HG03378 (cell line): ENCODE measurements around the gene SLC22A15.
A peak's percentile ranks its signal among the peaks of the same experiment; 100 is the strongest.

ENCODE experiments used
- ATAC-seq: cut with Tn5 transposase; IDR thresholded peaks from one replicate; pipeline ENCODE4 v1.9.1; 2021; ENCODE audit warnings: mild to moderate bottlenecking, moderate library complexity; ENCODE audit not compliant: unreplicated experiment

The SLC22A15 gene

GRCh38 chr1:116099379-116099778, 123.1 kb downstream of the SLC22A15 start:
- no peak for ATAC-seq

- ATAC-seq, result no peak
Observed at GRCh38 chr1:116099919-116100318, 123.6 kb downstream of the SLC22A15 start.

DNA sequence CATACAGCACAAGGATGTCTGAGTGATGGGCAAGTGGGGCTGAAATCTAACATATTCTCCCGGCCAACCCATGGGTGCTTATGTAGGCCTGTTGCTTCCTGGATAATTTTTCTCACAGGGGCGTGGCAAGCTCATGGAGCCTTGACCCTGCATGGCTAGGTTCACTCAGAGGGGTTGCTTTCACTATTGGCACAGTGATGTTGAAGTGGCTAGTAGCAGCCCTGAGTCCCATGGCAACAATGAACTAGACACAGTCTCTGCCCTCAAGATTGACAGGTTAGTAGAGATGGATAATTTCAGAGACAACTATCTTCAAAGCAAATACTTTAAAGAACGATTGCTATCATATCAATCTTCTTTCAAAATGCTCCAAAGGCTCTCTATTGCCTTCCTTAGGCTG, 128.4 kb downstream of the SLC22A15 start:
- no peak for ATAC-seq

DNA sequence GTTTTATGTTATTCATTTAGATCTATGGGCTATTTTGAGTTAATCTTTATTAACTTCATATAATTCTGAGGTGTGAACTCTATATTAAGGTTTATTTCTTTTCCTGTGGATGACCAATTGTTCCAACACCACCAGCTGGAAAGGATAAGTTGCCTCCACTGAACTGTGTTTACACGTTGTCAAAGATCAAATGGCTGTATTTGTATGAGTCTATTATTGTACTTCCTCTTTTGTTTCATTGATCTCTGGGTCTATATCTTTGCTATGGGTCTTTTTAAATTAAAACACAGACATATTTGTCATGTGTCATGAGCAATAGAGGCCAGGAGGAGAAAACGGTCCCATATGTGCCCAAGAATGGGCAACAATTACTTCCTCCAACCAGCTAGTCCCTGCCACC, 129.7 kb downstream of the SLC22A15 start:
- ATAC-seq, result no peak

DNA sequence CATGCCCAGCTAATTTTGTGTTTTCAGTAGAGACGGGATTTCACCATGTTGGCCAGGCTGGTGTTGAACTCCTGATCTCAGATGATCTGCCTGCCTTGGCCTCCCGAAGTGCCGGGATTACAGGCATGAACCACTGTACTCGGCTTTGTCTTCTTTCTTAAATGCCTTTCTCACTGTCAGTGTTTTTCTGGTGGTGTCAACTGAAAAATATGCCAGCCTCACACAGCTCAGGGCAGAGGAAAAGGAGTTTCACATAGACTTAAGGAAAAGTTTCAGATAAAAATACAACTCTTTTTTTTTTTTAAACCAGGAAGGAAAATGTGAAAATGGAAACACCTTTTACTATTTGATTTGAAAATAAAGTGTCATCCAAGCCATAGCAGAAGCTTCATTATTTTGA, 130.3 kb downstream of the SLC22A15 start:
- ATAC-seq, result no peak

DNA sequence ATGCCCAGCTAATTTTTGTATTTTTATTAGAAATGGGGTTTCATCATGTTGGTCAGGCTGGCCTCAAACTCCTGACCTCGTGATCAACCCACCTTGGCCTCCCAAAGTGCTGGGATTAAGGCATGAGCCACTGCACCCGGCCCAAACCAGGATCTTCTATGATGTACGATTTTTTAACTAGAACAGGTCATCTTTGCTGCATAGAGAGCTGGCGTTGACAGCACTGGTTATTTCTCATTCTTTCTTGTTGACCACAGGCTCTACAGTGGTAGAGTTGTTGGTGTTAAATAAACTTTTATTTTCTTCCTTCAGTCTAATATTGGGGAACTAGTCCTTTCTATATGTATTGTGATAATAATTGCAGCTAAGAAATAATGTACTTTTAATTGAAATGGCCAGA, 131.1 kb downstream of the SLC22A15 start:
- ATAC-seq, result no peak

DNA sequence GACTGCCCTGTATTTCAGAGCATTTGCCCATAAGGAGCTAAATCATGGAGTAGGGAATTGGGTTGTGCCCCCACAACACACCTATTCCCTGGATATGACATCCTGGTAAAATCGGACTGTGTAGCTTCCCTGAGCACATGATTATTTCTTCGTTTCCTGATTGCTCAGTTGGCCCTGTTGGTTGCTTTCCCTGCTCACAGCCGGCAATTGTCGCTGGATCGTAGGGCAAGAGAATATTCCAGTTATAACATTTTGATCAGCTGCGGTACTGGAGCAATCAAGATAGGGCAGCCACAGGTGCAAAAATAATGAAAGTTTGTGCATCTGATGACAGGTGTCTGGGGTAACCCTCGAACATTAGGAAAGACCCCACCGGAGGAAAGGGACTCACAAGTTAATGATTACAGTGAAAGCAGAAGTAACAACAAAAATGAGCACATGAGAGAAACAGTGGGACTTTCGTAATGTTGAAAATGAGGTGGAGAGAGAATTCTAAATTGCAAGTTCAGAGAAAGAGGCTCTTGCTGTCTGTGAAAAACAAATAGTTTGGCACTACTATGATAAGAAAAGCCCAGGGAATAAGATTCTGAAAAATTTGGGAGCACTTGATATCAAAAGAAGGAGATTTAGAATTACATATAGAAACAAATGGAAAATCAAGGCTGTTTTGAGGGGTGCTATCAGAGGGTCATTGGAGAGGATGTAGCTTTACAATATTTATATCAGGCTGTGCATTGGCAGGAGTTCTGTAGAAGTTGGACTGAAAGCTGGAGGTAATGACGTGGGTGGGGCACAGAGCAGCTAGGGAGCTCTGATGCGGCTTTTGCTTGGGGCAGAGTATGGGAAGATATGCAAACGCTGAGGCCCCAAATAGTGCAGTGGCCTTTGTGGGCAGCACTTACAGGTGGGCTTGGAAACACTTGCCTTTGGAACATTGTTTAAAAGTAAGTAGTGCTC, 134.5 kb downstream of the SLC22A15 start, which contains the start of gene MAB21L3:
TSS of gene MAB21L3 (plus strand) at position 833 of the 957 bp plus-strand sequence. CDS start 1,217 bp downstream, outside the sequence.
- peak; percentile 72 for ATAC-seq

DNA sequence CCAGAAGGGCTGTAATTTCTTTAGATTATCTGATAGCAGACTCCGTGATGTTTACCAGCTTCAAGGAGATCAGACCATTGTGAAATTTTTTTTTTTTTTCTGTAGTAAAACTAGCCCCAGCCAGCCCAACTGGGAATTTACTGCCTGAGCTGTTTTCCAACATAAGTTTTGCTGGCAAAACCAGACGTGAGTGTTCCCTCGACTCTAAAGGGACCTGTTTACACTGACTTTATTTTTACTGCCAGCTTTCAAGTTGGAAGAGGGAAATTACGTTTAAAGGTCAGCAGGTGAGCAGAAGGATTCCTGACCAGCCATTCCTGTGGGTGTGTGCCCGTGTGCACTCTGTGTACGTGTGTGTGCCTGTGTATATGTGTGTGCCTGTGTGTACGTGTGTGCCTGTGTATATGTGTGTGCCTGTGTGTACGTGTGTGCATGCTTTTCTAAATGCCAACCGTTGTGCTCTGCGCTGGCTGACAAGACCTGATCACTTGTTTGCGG, 135.3 kb downstream of the SLC22A15 start:
- no peak for ATAC-seq

- no peak for ATAC-seq
Observed at GRCh38 chr1:116112388-116113140, 136.3 kb downstream of the SLC22A15 start.

DNA sequence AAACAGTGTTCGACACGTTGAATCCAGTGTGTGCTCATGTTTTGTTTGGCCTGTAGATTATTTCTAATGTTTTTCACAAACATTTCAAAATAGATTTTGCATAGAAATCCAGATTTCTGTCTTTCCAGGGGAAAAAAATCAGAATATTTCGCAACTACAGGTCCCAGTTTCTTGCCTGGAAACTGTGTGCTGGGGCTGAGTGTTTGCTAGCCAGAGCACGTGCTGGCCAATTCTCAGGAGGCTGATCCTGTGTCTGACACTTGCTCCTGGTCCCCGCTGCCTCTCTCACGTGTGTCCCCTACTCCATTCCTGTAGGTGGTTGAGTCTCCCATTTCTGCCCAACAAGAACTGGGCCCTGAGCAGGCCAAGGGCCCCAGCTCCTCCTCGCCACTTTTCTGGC, 137.3 kb downstream of the SLC22A15 start:
- ATAC-seq, result no peak

DNA sequence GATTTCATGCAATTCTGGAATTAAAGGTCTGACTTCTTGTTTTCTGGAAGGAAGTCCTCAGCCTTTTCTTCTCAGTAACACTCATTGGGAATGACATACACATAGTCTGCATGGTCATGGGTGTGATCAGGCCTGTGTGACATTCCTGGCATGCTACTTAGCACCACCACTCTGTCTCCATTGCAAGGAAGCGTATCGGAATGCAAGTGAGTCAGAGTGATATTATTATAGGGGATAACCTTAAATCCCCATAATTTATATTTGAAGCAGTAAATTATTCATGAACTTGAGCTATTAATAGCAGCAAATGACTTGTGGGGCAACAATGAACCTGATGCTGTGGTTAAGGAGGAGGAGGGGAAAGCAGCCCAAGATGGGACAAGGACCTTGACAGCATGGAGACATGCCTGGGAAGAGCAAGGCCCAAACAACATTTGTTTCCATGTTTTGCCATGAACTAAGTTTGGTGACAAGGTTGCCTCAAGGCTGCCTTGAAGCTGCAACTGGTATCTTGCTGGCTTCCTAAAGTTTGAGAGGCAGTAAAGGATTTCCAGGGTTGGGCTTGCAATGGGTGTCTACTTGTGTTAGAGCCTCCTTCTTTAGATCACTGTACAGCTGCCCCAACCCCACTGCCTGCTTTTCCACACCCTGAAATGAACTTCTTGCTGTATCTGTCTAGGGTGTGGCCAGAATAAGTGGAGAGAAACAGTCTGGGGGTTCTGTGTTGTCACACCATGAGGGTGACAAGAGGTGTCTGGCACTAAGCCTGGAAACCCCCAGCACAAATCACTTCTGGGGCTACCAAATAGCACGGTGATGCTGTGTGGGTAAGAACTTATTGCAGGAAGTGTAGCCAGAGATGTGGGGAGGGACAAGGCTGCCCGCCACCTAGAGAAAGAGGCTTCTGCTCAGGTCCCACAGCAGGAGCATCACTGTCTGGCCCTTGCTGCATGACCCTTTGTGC, 139.4 kb downstream of the SLC22A15 start:
- no peak for ATAC-seq

DNA sequence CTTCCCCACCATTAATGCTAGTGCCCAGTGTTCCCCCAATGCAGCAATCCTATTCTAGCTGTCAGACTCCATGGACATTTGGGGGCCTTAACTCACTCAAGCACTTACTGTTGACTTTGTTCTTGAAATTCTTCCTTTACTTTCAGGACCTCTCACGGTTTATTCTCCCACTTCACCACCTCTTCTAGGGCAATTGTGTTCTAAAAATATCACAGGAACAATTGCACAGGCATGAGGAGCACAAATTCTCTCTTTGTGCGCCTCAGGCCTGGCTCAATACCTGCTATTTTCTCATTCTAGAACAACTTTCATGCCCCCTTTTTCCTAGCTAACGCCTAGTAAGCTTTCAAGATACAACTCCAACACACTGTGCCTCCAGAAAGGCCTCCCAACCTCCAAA, 142.2 kb downstream of the SLC22A15 start:
- no peak for ATAC-seq
